KMS-11 (cell line): ENCODE measurements around the gene EDEM3.

Source experiments
- H2AFZ ChIP-seq: fragments of 200-600 bp; sonication (generic); 2 replicates; pipeline ENCODE4 v1.6.1; 2016; ENCODE audit warnings: antibody characterized with exemption, mixed run types, low read depth
- H3K27ac ChIP-seq: fragments of 200-600 bp; sonication (generic); 2 replicates; pipeline ENCODE4 v1.6.1; 2016; ENCODE audit warnings: mild to moderate bottlenecking, mixed run types
- H3K27me3 ChIP-seq: fragments of 200-600 bp; sonication (generic); 2 replicates; pipeline ENCODE4 v1.6.1; 2017; ENCODE audit warnings: mild to moderate bottlenecking, low read depth, mixed run types, moderate library complexity; ENCODE audit not compliant: insufficient read depth
- H3K36me3 ChIP-seq: fragments of 200-600 bp; sonication (generic); 2 replicates; pipeline ENCODE4 v1.6.1; 2017; ENCODE audit warnings: mild to moderate bottlenecking, mixed run types; ENCODE audit not compliant: insufficient read depth
- H3K4me1 ChIP-seq: fragments of 200-600 bp; sonication (generic); 2 replicates; pipeline ENCODE4 v1.6.1; 2016; ENCODE audit warnings: mild to moderate bottlenecking, low read depth, mixed run types; ENCODE audit not compliant: poor library complexity, severe bottlenecking
- H3K4me2 ChIP-seq: fragments of 200-600 bp; sonication (generic); 2 replicates; pipeline ENCODE4 v1.7.0; 2016; ENCODE audit warnings: mild to moderate bottlenecking, mixed run types
- H3K4me3 ChIP-seq: fragments of 200-600 bp; sonication (generic); IDR thresholded peaks from 2 replicates; pipeline ENCODE4 v1.6.1; 2017; ENCODE audit warnings: low read depth, low read length, mixed read lengths; ENCODE audit not compliant: insufficient read depth
- H3K79me2 ChIP-seq: fragments of 200-600 bp; sonication (generic); 2 replicates; pipeline ENCODE4 v1.6.1; 2016; ENCODE audit warnings: low read depth, mixed run types; ENCODE audit not compliant: insufficient read depth
- H3K9ac ChIP-seq: fragments of 200-600 bp; sonication (generic); 2 replicates; pipeline ENCODE4 v1.6.1; 2016; ENCODE audit warnings: mild to moderate bottlenecking, mixed run types
- H4K20me1 ChIP-seq: fragments of 200-600 bp; sonication (generic); 2 replicates; pipeline ENCODE4 v1.6.1; 2016; ENCODE audit warnings: mild to moderate bottlenecking, mixed run types; ENCODE audit not compliant: insufficient read depth
- CTCF ChIP-seq: fragments of 200-600 bp; sonication (generic); conservative IDR thresholded peaks from 2 replicates; pipeline ENCODE4 v1.6.1; 2017; ENCODE audit warnings: low read depth, mild to moderate bottlenecking, antibody characterized with exemption, low read length, moderate library complexity, mixed read lengths

EDEM3 gene

GRCh38 chr1:184648856-184649201, 105.8 kb downstream of the EDEM3 start:
- H3K9ac ChIP-seq: peak overlapping the region; percentile 43; the same call in 1 of the 2 replicates
- H3K27ac ChIP-seq: peak overlapping the region; percentile 79
- H3K4me3 ChIP-seq: peak overlapping the region; percentile 77
- H4K20me1 ChIP-seq: no peaks in the 10 kb centered on the region
- H3K27me3 ChIP-seq: no peaks in the 10 kb centered on the region
- H3K36me3 ChIP-seq: no peaks in the 10 kb centered on the region
- peak overlapping the region; percentile 58; the same call in 1 of the 2 replicates for H2AFZ ChIP-seq
- no peaks in the 10 kb centered on the region for H3K79me2 ChIP-seq
- TF ChIP-seq CTCF: no peak
- H3K4me2 ChIP-seq: peak overlapping the region; percentile 80
- H3K4me1 ChIP-seq: peaks cover 61% of the 10 kb centered on the region

- Histone ChIP-seq H3K36me3 (no peaks in the 10 kb centered on the region), H3K9ac (peak overlapping the region; percentile 18; the same call in 1 of the 2 replicates), H2AFZ (peak overlapping the region; percentile 58; the same call in 1 of the 2 replicates), H4K20me1 (no peaks in the 10 kb centered on the region), H3K4me3 (no peak overlapping the region), H3K27me3 (no peaks in the 10 kb centered on the region), H3K4me1 (peaks cover 61% of the 10 kb centered on the region), H3K27ac (peak overlapping the region; percentile 79), H3K79me2 (no peaks in the 10 kb centered on the region), H3K4me2 (peak overlapping the region; percentile 80)
- TF ChIP-seq CTCF: no peak; the same call in 1 of the 2 replicates
Observed at GRCh38 chr1:184648160-184648855, 106.3 kb downstream of the EDEM3 start.

GRCh38 chr1:184647471-184647870, 107.2 kb downstream of the EDEM3 start:
- TF ChIP-seq CTCF: no peak
- H2AFZ ChIP-seq: peak overlapping the region; percentile 24; the same call in 1 of the 2 replicates
- H3K4me3 ChIP-seq: no peak overlapping the region
- H4K20me1 ChIP-seq: no peaks in the 10 kb centered on the region
- H3K27ac ChIP-seq: peak overlapping the region; percentile 79
- peaks cover 61% of the 10 kb centered on the region for H3K4me1 ChIP-seq
- no peaks in the 10 kb centered on the region for H3K79me2 ChIP-seq
- H3K4me2 ChIP-seq: peak overlapping the region; percentile 80
- H3K9ac ChIP-seq: peak overlapping the region; percentile 18; the same call in 1 of the 2 replicates
- no peaks in the 10 kb centered on the region for H3K36me3 ChIP-seq
- H3K27me3 ChIP-seq: no peaks in the 10 kb centered on the region

GRCh38 chr1:184646824-184647223, 107.8 kb downstream of the EDEM3 start:
- peak overlapping the region; percentile 79; the same call in 1 of the 2 replicates for H3K27ac ChIP-seq
- no peak overlapping the region for H3K4me3 ChIP-seq
- H3K4me1 ChIP-seq: peaks cover 61% of the 10 kb centered on the region
- no peaks in the 10 kb centered on the region for H3K36me3 ChIP-seq
- H3K4me2 ChIP-seq: peak overlapping the region; percentile 80; the same call in 1 of the 2 replicates
- H3K79me2 ChIP-seq: no peaks in the 10 kb centered on the region
- H3K9ac ChIP-seq: no peak overlapping the region
- TF ChIP-seq CTCF: no peak
- H4K20me1 ChIP-seq: no peaks in the 10 kb centered on the region
- H2AFZ ChIP-seq: no peak overlapping the region
- no peaks in the 10 kb centered on the region for H3K27me3 ChIP-seq
